RWPE2 (cell line): ENCODE results near the gene RAB3B.
A peak's percentile ranks its signal among the peaks of the same experiment; 100 is the strongest.

Experiments used
- ATAC-seq: fragments of 200-7000 bp; cut with Tn5 transposase; 3 replicates; pipeline ENCODE4 v1.9.1; 2021; ENCODE audit warnings: low read depth
- DNase-seq: peaks from one replicate; pipeline ENCODE4 v3.0.0-alpha.2; 2020; ENCODE audit warnings: low spot score
- H3K27ac ChIP-seq: fragments of 450-650 bp; 2 replicates; pipeline ENCODE4 v1.5.1; 2017; ENCODE audit warnings: mild to moderate bottlenecking; ENCODE audit not compliant: poor library complexity, severe bottlenecking
- H3K27me3 ChIP-seq: fragments of 250-450 bp; sonication (Bioruptor Pico); 2 replicates; pipeline ENCODE4 v1.5.1; 2021; ENCODE audit warnings: mild to moderate bottlenecking, moderate library complexity; ENCODE audit not compliant: insufficient read depth, poor library complexity, severe bottlenecking
- H3K36me3 ChIP-seq: fragments of 250-450 bp; sonication (Bioruptor Pico); 2 replicates; pipeline ENCODE4 v1.5.1; 2020; ENCODE audit warnings: low read depth, mild to moderate bottlenecking, moderate library complexity
- H3K4me1 ChIP-seq: fragments of 250-450 bp; sonication (Bioruptor Pico); 2 replicates; pipeline ENCODE4 v1.5.1; 2021; ENCODE audit warnings: mild to moderate bottlenecking, moderate library complexity; ENCODE audit not compliant: insufficient read depth, poor library complexity, severe bottlenecking
- H3K4me3 ChIP-seq: fragments of 250-450 bp; sonication (Bioruptor Pico); 2 replicates; pipeline ENCODE4 v1.5.1; 2021; ENCODE audit warnings: mild to moderate bottlenecking, moderate library complexity; ENCODE audit not compliant: severe bottlenecking
- H3K9me3 ChIP-seq: fragments of 250-450 bp; sonication (Bioruptor Pico); 2 replicates; pipeline ENCODE4 v1.5.1; 2021; ENCODE audit warnings: mild to moderate bottlenecking, moderate library complexity; ENCODE audit not compliant: severe bottlenecking
- CTCF ChIP-seq: fragments of 450-650 bp; IDR thresholded peaks from one replicate; pipeline ENCODE4 v1.5.1; 2017; ENCODE audit warnings: mild to moderate bottlenecking, moderate library complexity; ENCODE audit not compliant: poor library complexity, severe bottlenecking

Gene RAB3B

GRCh38 chr1:51989582-51990477 lies 670 bp downstream of the RAB3B start:
- no peaks in the 10 kb centered on the region for H3K27me3 ChIP-seq
- H3K27ac ChIP-seq = no peak overlapping the region
- ATAC-seq = no peak
- no peaks in the 10 kb centered on the region for H3K36me3 ChIP-seq
- no peaks in the 10 kb centered on the region for H3K4me1 ChIP-seq
- no peak for TF ChIP-seq CTCF
- no peaks in the 10 kb centered on the region for H3K9me3 ChIP-seq
- DNase-seq = no peak
- peak overlapping the region; percentile 71 for H3K4me3 ChIP-seq

- H3K9me3 ChIP-seq = no peaks in the 10 kb centered on the region
- TF ChIP-seq CTCF = no peak
- ATAC-seq = no peak
Observed at GRCh38 chr1:51988254-51988653, 2.2 kb downstream of the RAB3B start.

GRCh38 chr1:51986718-51987117 lies 3.8 kb downstream of the RAB3B start:
- no peaks in the 10 kb centered on the region for H3K27me3 ChIP-seq
- ATAC-seq (no peak), DNase-seq (no peak)
- no peaks in the 10 kb centered on the region for H3K4me1 ChIP-seq
- no peak overlapping the region for H3K27ac ChIP-seq
- no peaks in the 10 kb centered on the region for H3K36me3 ChIP-seq
- no peak overlapping the region for H3K4me3 ChIP-seq
- TF ChIP-seq CTCF = no peak
- no peaks in the 10 kb centered on the region for H3K9me3 ChIP-seq

More at GRCh38 chr1:51988254-51988653, 2.2 kb downstream of the RAB3B start:
- H3K4me3 ChIP-seq = no peak overlapping the region
- H3K27me3 ChIP-seq = no peaks in the 10 kb centered on the region
- H3K36me3 ChIP-seq = no peaks in the 10 kb centered on the region
- no peak overlapping the region for H3K27ac ChIP-seq
- DNase-seq = no peak
- H3K4me1 ChIP-seq = no peaks in the 10 kb centered on the region

GRCh38 chr1:51982161-51982560 lies 8.3 kb downstream of the RAB3B start:
- ATAC-seq = no peak
- Histone ChIP-seq H3K27ac (no peak overlapping the region), H3K4me1 (no peaks in the 10 kb centered on the region), H3K27me3 (no peaks in the 10 kb centered on the region), H3K4me3 (no peak overlapping the region), H3K36me3 (no peaks in the 10 kb centered on the region), H3K9me3 (no peaks in the 10 kb centered on the region)
- no peak for DNase-seq
- TF ChIP-seq CTCF = no peak

- H3K4me1 ChIP-seq = no peaks in the 10 kb centered on the region
- no peak overlapping the region for H3K4me3 ChIP-seq
- H3K27me3 ChIP-seq = no peaks in the 10 kb centered on the region
- H3K36me3 ChIP-seq = no peaks in the 10 kb centered on the region; the same call in 1 of the 2 replicates
- H3K27ac ChIP-seq = no peak overlapping the region
- no peaks in the 10 kb centered on the region for H3K9me3 ChIP-seq
- ATAC-seq = no peak
- no peak for TF ChIP-seq CTCF
- no peak for DNase-seq
Observed at GRCh38 chr1:51981555-51981954, 8.9 kb downstream of the RAB3B start.
